ENCODE measurements around the gene CAMK2D. TPM values are rescaled to one million over a fixed set of nuclear protein-coding genes. Genes with fewer than 3 reads are reported as not detected.

CAMK2D gene
- total and polyA plus RNA-seq, 8 donors: 4.0 to 23.1 (median 9.8) TPM

DNA sequence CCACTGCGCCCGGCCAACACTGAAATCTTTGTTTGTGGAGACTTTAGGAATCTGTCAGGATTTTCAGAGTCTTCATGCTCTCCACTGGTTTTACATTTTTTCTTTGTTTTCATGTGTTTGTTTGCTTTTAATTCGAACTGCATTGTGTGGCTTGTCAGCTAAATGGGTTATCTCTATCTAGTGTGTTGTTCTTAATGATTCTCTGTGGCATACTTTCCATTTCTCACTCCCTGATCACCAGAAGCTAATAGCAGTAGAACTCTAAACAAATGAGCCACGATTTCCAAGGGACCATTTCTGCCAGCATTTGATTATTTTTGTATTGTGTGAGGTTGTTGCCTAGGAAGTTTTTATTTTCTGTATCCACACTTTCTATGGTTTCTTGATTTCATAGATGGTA, 352.4 kb downstream of the CAMK2D start:
- H3K4me3 ChIP-seq: no peak overlapping the region
- no peaks in the 10 kb centered on the region for H3K9me3 ChIP-seq
- H3K27me3 ChIP-seq: no peaks in the 10 kb centered on the region
- no peaks in the 10 kb centered on the region for H3K4me1 ChIP-seq
- DNase-seq (no peak), FAIRE-seq (no peak), ATAC-seq (no peak)
- no peaks in the 10 kb centered on the region for H3K36me3 ChIP-seq
- 37 to 63% methylated on average over 4 of the region's 4 CpGs for WGBS, 2 donors
- TF ChIP-seq CTCF (IDR thresholded peaks at IDR 0.05): no peak
- H3K27ac ChIP-seq: no peak overlapping the region
- intact Hi-C loops (cut with DNase I): no loop called here

DNA sequence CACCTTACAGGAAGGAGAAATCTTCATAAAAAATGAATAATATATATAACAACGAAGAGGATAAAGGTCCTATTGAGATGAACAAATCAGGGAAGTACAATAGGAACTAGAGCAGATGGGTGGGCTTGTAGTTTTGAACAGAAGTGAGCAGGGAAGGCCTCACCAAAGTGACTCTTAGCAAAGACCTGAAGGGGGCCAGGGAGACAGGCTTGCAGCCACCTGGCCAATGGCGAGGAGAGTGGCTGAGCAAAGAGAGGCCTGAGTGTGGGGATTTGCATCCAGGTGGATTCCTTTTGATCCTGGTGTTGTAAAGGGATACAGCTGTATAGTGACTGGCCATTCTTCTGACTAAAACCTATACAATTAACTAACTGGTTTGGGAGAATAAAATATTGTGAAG, 354.1 kb downstream of the CAMK2D start:
- ATAC-seq (no peak), FAIRE-seq (no peak), DNase-seq (no peak)
- Histone ChIP-seq H3K27ac (no peak overlapping the region), H3K4me3 (no peak overlapping the region), H3K4me1 (no peaks in the 10 kb centered on the region), H3K36me3 (no peaks in the 10 kb centered on the region), H3K27me3 (no peaks in the 10 kb centered on the region), H3K9me3 (no peaks in the 10 kb centered on the region)
- intact Hi-C loops (cut with DNase I): no loop called here
- WGBS, 2 donors: 83 to 86% methylated on average over 2 of the region's 2 CpGs
- TF ChIP-seq CTCF (IDR thresholded peaks at IDR 0.05): no peak

- H3K4me1 ChIP-seq: no peaks in the 10 kb centered on the region
- 55 to 61% methylated on average over 7 of the region's 7 CpGs for WGBS, 2 donors
These were observed 354.9 kb downstream of the CAMK2D start for GRCh38 chr4:113406723-113407016.

GRCh38 chr4:113405874-113406722, 355.4 kb downstream of the CAMK2D start:
- DNase-seq (no peak), FAIRE-seq (no peak), ATAC-seq (no peak)
- H3K27me3 ChIP-seq: no peaks in the 10 kb centered on the region
- H3K9me3 ChIP-seq: no peaks in the 10 kb centered on the region
- intact Hi-C loops (cut with DNase I): no loop called here
- no peaks in the 10 kb centered on the region for H3K36me3 ChIP-seq
- H3K27ac ChIP-seq: no peak overlapping the region
- WGBS, 2 donors: 88 to 92% methylated on average over 7 of the region's 7 CpGs
- no peak overlapping the region for H3K4me3 ChIP-seq
- no peaks in the 10 kb centered on the region for H3K4me1 ChIP-seq
- TF ChIP-seq CTCF (IDR thresholded peaks at IDR 0.05): no peak

More at GRCh38 chr4:113406723-113407016, 354.9 kb downstream of the CAMK2D start:
- DNase-seq (no peak), FAIRE-seq (no peak), ATAC-seq (peak in 2 of 4 donors; percentile 28 to 39)
- Histone ChIP-seq H3K27ac (no peak overlapping the region), H3K4me3 (no peak overlapping the region), H3K9me3 (no peaks in the 10 kb centered on the region), H3K27me3 (no peaks in the 10 kb centered on the region), H3K36me3 (no peaks in the 10 kb centered on the region)
- TF ChIP-seq CTCF (IDR thresholded peaks at IDR 0.05): no peak
- intact Hi-C loops (cut with DNase I): no loop called here

GRCh38 chr4:113404841-113405240, 356.7 kb downstream of the CAMK2D start:
- H3K27ac ChIP-seq: no peak overlapping the region
- no peaks in the 10 kb centered on the region for H3K27me3 ChIP-seq
- H3K9me3 ChIP-seq: no peaks in the 10 kb centered on the region
- no peak for DNase-seq
- no peak overlapping the region for H3K4me3 ChIP-seq
- no peak for FAIRE-seq
- intact Hi-C loops (cut with DNase I): no loop called here
- no peak for ATAC-seq
- no peaks in the 10 kb centered on the region for H3K4me1 ChIP-seq
- no peaks in the 10 kb centered on the region for H3K36me3 ChIP-seq
- no peak for TF ChIP-seq CTCF (IDR thresholded peaks at IDR 0.05)
- WGBS, 2 donors: 30 to 32% methylated on average over 2 of the region's 2 CpGs
